PC-3 (cell line): Measurements from ENCODE around the gene INSM2.

Source experiments
- EZH2 ChIP-seq: fragments of 300-600 bp; sonication (generic); IDR thresholded peaks from one replicate; pipeline ENCODE4 v1.6.1; 2017; ENCODE audit warnings: antibody characterized with exemption, mild to moderate bottlenecking, low read length; ENCODE audit not compliant: unreplicated experiment
- TF ChIP-seq, protein P1 (sequence below): fragments of 300-600 bp; sonication (generic); conservative IDR thresholded peaks from 2 replicates; pipeline ENCODE4 v1.5.1; 2017; ENCODE audit warnings: antibody characterized with exemption, low read depth, mild to moderate bottlenecking, low read length

DNA sequence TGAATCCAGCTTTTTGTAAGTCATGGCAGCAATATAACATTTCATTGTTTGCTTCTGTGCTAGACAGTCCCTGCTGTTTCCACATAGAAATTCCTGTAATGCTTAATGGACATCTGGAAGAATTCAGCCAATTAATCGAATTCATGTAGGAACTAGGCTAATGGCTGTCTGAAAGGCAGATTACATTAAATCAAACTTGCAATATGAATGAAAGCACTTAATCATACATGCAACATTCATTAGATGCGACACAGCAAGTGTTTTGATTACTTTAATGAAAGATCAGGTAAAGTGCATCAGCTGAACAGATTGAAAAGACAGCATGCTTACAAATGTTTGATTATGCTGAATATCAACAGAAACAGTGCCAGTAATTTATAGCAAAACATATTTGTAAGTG is 24.1 kb upstream of the INSM2 start:
- TF ChIP-seq, protein P1, sequence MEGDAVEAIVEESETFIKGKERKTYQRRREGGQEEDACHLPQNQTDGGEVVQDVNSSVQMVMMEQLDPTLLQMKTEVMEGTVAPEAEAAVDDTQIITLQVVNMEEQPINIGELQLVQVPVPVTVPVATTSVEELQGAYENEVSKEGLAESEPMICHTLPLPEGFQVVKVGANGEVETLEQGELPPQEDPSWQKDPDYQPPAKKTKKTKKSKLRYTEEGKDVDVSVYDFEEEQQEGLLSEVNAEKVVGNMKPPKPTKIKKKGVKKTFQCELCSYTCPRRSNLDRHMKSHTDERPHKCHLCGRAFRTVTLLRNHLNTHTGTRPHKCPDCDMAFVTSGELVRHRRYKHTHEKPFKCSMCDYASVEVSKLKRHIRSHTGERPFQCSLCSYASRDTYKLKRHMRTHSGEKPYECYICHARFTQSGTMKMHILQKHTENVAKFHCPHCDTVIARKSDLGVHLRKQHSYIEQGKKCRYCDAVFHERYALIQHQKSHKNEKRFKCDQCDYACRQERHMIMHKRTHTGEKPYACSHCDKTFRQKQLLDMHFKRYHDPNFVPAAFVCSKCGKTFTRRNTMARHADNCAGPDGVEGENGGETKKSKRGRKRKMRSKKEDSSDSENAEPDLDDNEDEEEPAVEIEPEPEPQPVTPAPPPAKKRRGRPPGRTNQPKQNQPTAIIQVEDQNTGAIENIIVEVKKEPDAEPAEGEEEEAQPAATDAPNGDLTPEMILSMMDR = no peak
- TF ChIP-seq EZH2 = no peak
